Osteoblast (primary cell): ENCODE results near the gene AOPEP. TPM values are rescaled to one million over a fixed set of nuclear protein-coding genes. Genes with fewer than 3 reads are reported as not detected.
A peak's percentile ranks its signal among the peaks of the same experiment; 100 is the strongest.

Experiments
- DNase-seq: peaks from one replicate; pipeline ENCODE4 v3.0.0; 2011; ENCODE audit warnings: low spot score, mixed read lengths; ENCODE audit not compliant: insufficient read length; ENCODE audit errors: missing footprints
- H2AFZ ChIP-seq: 2 replicates; pipeline ENCODE4 v1.6.0; 2011; ENCODE audit warnings: mild to moderate bottlenecking, low read length
- H3K27ac ChIP-seq: 2 replicates; pipeline ENCODE4 v1.5.1; 2011; ENCODE audit warnings: mild to moderate bottlenecking, low read depth, low read length, moderate library complexity
- H3K27me3 ChIP-seq: 2 replicates; pipeline ENCODE4 v1.6.0; 2012; ENCODE audit warnings: mild to moderate bottlenecking, control low read depth, inconsistent platforms, low read length, moderate library complexity; ENCODE audit not compliant: insufficient read depth
- H3K36me3 ChIP-seq: 2 replicates; pipeline ENCODE4 v1.5.1; 2011; ENCODE audit warnings: mild to moderate bottlenecking, low read length, control low read depth, moderate library complexity; ENCODE audit not compliant: insufficient read depth
- H3K4me1 ChIP-seq: 2 replicates; pipeline ENCODE4 v1.5.1; 2011; ENCODE audit warnings: mild to moderate bottlenecking, low read length, control low read depth, moderate library complexity; ENCODE audit not compliant: insufficient read depth
- H3K4me2 ChIP-seq: 2 replicates; pipeline ENCODE4 v1.6.0; 2011; ENCODE audit warnings: mild to moderate bottlenecking, low read length; ENCODE audit not compliant: insufficient read depth
- H3K4me3 ChIP-seq: fragments of 200-600 bp; sonication (generic); 3 replicates; pipeline ENCODE4 v1.5.1; 2012; ENCODE audit warnings: mild to moderate bottlenecking, low read length, inconsistent platforms; ENCODE audit not compliant: insufficient read depth
- H3K79me2 ChIP-seq: 2 replicates; pipeline ENCODE4 v1.6.0; 2012; ENCODE audit warnings: mild to moderate bottlenecking, low read length, control low read depth, inconsistent platforms; ENCODE audit not compliant: insufficient read depth
- H3K9me3 ChIP-seq: 2 replicates; pipeline ENCODE4 v1.5.1; 2011; ENCODE audit warnings: low read depth, low read length, control low read depth
- H4K20me1 ChIP-seq: 2 replicates; pipeline ENCODE4 v1.6.0; 2012; ENCODE audit warnings: mild to moderate bottlenecking, low read length, control low read depth; ENCODE audit not compliant: insufficient read depth
- small RNA-seq: library from RNA; depleted of rRNA; stranded (forward); fragments of <200 nt; gene quantifications from one replicate; pipeline ENCODE3, GENCODE V24; 2012
- total RNA-seq: library from RNA; depleted of rRNA; stranded (reverse); fragments of >200 nt; gene quantifications from 2 replicates; pipeline ENCODE4 v1.2.3, GENCODE V29; 2012
- TF ChIP-seq, protein P1 (sequence below): IDR thresholded peaks from 2 replicates; pipeline ENCODE4 v1.5.1; 2011; ENCODE audit warnings: mild to moderate bottlenecking, low read depth, low read length, moderate library complexity; ENCODE audit errors: extremely low read depth

AOPEP gene
- total RNA-seq, 1 donor, result 131 TPM

DNA sequence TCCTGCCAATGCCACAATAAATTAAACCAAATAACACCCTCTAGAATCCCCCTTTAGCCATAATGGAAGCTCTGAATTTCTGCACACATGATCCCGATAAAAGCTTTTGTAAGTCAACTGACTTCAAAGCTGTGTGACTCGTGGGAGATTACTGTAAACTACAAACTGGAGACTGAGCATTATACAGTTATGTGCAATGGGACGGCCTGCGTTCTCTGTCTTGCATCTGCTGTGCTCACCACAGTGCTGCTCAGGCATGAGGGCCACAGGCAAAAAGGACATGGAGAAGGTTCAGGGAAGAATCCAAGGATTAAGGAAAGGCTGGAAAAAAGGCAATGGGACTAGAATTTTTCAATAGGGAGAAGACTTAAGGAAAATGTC lies 406.8 kb downstream of the AOPEP start:
- Histone ChIP-seq H2AFZ (no peak overlapping the region), H3K4me2 (no peak overlapping the region), H3K27me3 (no peaks in the 10 kb centered on the region), H3K27ac (no peak overlapping the region), H3K79me2 (no peaks in the 10 kb centered on the region), H3K9me3 (no peaks in the 10 kb centered on the region), H3K4me3 (no peak overlapping the region), H3K36me3 (no peaks in the 10 kb centered on the region), H3K4me1 (no peaks in the 10 kb centered on the region), H4K20me1 (no peaks in the 10 kb centered on the region)
- no peak for DNase-seq
- TF ChIP-seq, protein P1, sequence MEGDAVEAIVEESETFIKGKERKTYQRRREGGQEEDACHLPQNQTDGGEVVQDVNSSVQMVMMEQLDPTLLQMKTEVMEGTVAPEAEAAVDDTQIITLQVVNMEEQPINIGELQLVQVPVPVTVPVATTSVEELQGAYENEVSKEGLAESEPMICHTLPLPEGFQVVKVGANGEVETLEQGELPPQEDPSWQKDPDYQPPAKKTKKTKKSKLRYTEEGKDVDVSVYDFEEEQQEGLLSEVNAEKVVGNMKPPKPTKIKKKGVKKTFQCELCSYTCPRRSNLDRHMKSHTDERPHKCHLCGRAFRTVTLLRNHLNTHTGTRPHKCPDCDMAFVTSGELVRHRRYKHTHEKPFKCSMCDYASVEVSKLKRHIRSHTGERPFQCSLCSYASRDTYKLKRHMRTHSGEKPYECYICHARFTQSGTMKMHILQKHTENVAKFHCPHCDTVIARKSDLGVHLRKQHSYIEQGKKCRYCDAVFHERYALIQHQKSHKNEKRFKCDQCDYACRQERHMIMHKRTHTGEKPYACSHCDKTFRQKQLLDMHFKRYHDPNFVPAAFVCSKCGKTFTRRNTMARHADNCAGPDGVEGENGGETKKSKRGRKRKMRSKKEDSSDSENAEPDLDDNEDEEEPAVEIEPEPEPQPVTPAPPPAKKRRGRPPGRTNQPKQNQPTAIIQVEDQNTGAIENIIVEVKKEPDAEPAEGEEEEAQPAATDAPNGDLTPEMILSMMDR, result no peak

DNA sequence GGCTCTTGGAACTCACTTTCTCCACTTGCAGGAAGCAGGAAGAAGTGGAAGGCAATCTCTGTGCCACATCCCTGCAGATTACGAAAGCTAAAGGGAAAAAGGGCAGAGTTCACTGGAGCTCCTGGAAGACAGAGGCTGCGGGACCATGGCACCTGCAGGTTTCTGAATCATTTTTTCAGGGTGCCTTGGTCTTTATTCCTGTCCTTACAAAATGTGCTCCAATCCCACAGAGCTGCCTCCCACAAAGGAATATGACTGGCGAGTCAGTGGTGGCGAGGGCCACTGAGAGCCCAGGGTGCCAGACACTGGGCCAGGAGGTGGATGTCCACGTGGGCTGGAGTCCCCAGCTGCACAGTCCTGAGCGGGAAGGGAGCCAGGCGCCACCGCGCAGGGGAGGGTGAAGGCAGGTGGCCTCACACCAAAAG lies 408.0 kb downstream of the AOPEP start:
- H3K27ac ChIP-seq, result no peak overlapping the region
- H3K4me1 ChIP-seq, result no peaks in the 10 kb centered on the region
- no peaks in the 10 kb centered on the region for H4K20me1 ChIP-seq
- no peak overlapping the region for H3K4me2 ChIP-seq
- H3K9me3 ChIP-seq, result no peaks in the 10 kb centered on the region
- no peak overlapping the region for H2AFZ ChIP-seq
- no peak for DNase-seq
- no peaks in the 10 kb centered on the region for H3K27me3 ChIP-seq
- H3K4me3 ChIP-seq, result no peak overlapping the region
- H3K36me3 ChIP-seq, result no peaks in the 10 kb centered on the region
- TF ChIP-seq, protein P1, result no peak
- no peaks in the 10 kb centered on the region for H3K79me2 ChIP-seq

DNA sequence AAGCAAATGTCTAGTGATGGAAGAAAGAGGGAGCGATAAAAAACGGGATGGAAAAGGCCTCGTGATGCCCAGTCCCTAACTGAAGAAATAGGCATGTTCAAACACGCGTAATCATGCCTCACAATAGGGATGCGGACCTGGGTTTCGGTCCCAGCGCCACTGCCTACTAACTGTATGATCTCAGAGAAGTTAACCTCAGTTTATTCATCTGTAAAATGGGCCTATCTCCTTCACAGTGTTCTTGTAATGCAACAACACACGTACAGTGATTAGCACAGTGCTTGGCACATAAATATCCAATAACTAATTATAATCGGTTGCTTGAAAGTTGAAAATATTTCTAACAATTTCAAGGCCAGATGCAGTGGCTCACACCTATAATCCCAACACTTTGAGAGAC lies 409.3 kb downstream of the AOPEP start:
- Histone ChIP-seq H4K20me1 (no peaks in the 10 kb centered on the region), H3K27ac (no peak overlapping the region)

More for the DNA sequence above, 409.3 kb downstream of the AOPEP start:
- Histone ChIP-seq H3K4me1 (peaks cover 1% of the 10 kb centered on the region), H3K79me2 (no peaks in the 10 kb centered on the region), H3K4me3 (no peak overlapping the region), H3K27me3 (no peaks in the 10 kb centered on the region), H3K9me3 (no peaks in the 10 kb centered on the region), H3K36me3 (no peaks in the 10 kb centered on the region), H2AFZ (no peak overlapping the region), H3K4me2 (no peak overlapping the region)
- TF ChIP-seq, protein P1, result no peak
- no peak for DNase-seq

Small RNAs within 50 kb of the gene (small RNA-seq; reads per million reads assigned to genes)
- gene MIR2278 (0.45 reads per million), gene MIR23B (30,891 reads per million, percentile 100 among the genes with 10 or more reads in this experiment), gene MIR27B (29,969 reads per million, percentile 100 among the genes with 10 or more reads in this experiment), gene MIR3074 (not detected), gene MIR6081 (not detected)

Other genes starting within 250 kb of the AOPEP start
- gene PCAT7, start 171.6 kb upstream of the AOPEP start, total RNA-seq, result under 0.01 and 0.36 TPM in 2 replicates
- gene FBP2, start 132.9 kb upstream of the AOPEP start, total RNA-seq, result not detected in 2 replicates
- gene FBP1, start 87.2 kb upstream of the AOPEP start, total RNA-seq, result 0.72 TPM in 1 of 2 replicates, not detected in the other